Effector CD4-positive, alpha-beta T cell (primary cell): ENCODE data around the gene VDAC1.
"Not testable (repeated sequence)": the region's sequence is repeated elsewhere in the genome, so short reads cannot be mapped to it uniquely, and the experiment has no call there.

Experiments
- DNase-seq: peaks from one replicate; pipeline ENCODE4 v3.0.0-alpha.2; 2020

Gene VDAC1

GRCh38 chr5:133994990-133995333 lies 9.8 kb downstream of the VDAC1 start:
- no peak for DNase-seq

- no peak for DNase-seq
These were observed 10.3 kb downstream of the VDAC1 start for GRCh38 chr5:133994297-133994989.

- DNase-seq = no peak
These were observed 11.4 kb downstream of the VDAC1 start for GRCh38 chr5:133993185-133993936.

- no peak for DNase-seq
These were observed 12.2 kb downstream of the VDAC1 start for GRCh38 chr5:133992429-133993155.

- no peak for DNase-seq
These were observed 13.4 kb downstream of the VDAC1 start for GRCh38 chr5:133991171-133991910.

- DNase-seq = no peak
These were observed 14.4 kb downstream of the VDAC1 start for GRCh38 chr5:133990396-133990795.

GRCh38 chr5:133985540-133986180 lies 19.1 kb downstream of the VDAC1 start:
- no peak for DNase-seq

- no peak for DNase-seq
These were observed 21.1 kb downstream of the VDAC1 start for GRCh38 chr5:133983674-133984073.

- no peak for DNase-seq
These were observed 23.1 kb downstream of the VDAC1 start for GRCh38 chr5:133981714-133982113.

GRCh38 chr5:133980652-133981051 lies 24.1 kb downstream of the VDAC1 start:
- no peak for DNase-seq

- DNase-seq = no peak
These were observed 25.8 kb downstream of the VDAC1 start for GRCh38 chr5:133978943-133979342.

GRCh38 chr5:133977858-133978257 lies 26.9 kb downstream of the VDAC1 start:
- no peak for DNase-seq

GRCh38 chr5:133977161-133977787 lies 27.5 kb downstream of the VDAC1 start:
- no peak for DNase-seq

GRCh38 chr5:133975546-133975945 lies 29.2 kb downstream of the VDAC1 start:
- not testable (repeated sequence) for DNase-seq

- DNase-seq = no peak
These were observed 30.6 kb downstream of the VDAC1 start for GRCh38 chr5:133974142-133974541.

GRCh38 chr5:133970325-133970909 lies 34.4 kb downstream of the VDAC1 start:
- no peak for DNase-seq

- DNase-seq = no peak
These were observed 35.0 kb downstream of the VDAC1 start for GRCh38 chr5:133969654-133970324.

GRCh38 chr5:133968204-133968980 lies 36.4 kb downstream of the VDAC1 start, which contains the start of gene C5orf15:
Gene C5orf15, minus strand, starts transcription at chr5:133968625. Its CDS starts 41 bp downstream, at chr5:133968584.
- peak; percentile 90 for DNase-seq

- DNase-seq = no peak
These were observed 37.0 kb downstream of the VDAC1 start for GRCh38 chr5:133967698-133968203.

GRCh38 chr5:133967124-133967523 lies 37.7 kb downstream of the VDAC1 start:
- no peak for DNase-seq
